ENCODE measurements around the gene NBEA.

NBEA gene

DNA sequence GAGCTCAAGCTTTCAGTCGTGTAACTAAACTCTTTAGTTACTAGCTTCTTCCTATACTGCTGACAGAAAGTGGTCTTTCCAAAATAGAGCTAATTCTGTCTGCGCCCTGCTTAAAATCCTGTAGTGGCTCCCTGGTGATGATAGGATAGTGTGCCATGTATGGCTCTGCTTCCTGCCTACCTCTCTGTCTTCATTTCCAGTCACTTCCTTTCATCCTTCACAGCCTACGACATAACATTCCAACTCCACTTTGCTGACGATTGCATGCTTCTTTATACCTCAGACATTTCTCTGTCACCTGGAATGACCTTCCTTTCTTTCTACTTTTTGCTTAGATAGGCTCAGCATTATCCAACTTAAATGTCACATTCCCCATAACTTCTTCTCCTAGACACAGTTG is 343.6 kb downstream of the NBEA start:
- no peak for DNase-seq (ENCODE audit: low read depth)

DNA sequence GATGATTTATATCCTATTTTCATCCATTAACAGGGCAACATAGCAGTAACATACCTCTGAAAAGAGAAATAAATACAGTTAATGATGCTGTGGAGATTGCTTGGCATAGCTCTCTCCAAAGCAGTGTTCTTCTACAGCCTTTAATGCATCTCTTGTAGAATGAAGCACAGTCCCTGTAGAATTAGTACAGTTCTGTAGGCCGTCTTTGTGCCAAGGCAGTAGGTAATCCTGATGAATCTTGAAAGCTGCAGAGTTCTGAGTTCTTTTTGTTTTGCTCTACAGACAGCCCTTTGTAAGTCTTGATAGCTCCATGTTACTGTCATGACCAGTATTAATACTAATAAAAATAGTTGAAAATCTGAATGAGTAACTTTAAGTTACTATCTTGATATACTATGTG is 350.3 kb downstream of the NBEA start:
- DNase-seq (ENCODE audit: low read depth): no peak

DNA sequence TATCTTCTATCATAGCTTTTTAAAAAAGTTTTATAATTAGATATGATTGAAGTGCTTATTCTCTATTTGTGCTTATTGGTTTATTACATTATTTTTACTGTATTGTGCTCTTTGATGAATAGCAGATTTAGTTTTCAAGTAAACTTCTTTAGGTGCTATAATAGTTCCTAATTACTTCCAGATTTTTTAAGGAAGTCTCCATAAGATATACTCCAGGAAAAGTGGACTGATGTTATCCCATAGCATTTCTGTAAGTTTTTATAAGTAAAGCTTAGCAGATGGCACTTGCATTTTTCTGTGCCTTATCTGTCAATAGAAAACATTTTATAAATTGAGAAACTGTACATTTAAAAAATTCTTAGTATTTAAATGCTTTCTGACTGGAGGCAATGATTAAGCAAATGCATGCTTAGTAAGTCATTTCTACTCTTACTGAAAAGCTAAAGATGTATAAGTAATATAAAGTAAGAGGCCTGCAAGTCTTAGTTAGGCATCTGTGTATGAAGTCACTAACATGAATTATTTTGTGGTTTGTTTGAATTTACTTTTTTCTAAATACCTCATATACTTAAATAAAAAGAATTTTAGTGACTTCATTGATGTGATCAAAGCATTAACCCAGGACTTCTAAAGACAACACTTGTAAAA is 351.6 kb downstream of the NBEA start:
- no peak for DNase-seq (ENCODE audit: low read depth)

DNA sequence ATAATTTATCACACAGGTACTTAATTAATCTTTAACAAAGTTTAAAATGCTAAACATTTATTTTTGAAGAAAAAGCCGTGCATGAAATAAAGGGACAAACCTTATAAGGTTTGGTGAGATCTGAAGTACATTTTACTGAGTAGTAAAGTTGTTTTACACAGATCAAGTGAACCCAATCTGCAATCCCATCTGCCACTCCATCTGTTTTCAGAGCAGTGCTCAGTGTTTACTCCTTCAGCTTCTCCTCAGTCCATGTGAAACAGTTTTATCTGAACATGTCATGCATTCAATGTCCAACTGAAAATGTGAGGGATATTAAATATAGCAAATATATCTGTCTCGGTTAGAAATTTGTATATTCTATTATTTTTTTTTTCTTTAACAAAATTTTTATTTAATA is 367.6 kb downstream of the NBEA start:
- no peak for DNase-seq (ENCODE audit: low read depth)

DNA sequence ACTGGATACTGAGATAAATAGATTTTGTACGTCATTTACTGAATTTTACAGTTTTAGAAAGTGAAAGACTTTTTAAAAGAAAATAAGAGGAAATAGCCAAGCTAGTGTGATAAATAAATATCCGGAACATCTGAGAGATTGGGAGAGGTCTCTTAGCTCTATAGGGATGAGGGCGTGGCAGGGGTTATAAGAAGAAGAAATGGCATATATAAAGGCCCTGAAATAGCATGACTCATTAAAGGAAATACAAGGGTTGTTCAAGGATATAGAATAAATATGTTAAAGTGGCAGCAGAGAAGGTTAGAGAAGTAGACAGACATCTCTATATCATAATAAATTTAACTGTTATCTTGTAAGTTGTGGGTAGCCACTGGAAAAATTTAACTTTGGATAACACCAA is 390.1 kb downstream of the NBEA start:
- no peak for DNase-seq (ENCODE audit: low read depth)

DNA sequence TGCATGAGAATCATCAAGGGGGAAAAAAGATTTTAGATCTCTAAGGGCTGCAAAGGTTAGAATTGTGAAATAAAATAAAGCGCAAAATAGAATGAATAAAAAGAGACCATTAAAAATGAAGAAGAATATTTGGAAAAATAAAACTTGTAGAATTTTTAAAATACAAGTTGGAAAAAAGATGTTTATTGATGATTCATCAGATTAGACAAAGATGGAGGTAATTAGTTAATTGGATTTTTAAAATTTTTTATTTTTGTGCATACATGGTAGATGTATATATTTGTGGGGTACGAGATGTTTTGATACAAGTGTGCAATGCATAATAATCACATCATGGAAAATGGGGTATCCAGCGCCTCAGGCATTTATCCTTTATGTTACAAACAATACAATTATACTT is 391.1 kb downstream of the NBEA start:
- no peak for DNase-seq (ENCODE audit: low read depth)

DNA sequence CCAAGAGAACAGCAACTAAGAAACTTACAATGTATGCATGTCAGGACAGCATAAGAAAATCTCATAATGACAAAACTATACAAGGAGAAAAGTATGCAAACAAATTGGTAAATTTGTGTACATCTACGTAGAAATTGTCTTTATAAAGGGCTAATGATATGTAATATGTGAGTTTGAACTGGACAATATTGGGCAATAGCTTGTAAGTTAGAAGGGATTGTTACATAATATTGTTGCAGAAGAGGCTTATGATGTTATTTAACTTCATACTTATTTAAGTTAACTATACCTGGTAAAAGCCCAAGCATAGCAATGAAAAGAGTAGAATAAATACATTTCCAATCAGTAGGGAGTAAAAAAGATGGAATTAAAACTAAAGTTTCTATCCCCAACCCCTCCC is 400.4 kb downstream of the NBEA start:
- DNase-seq (ENCODE audit: low read depth): no peak

DNA sequence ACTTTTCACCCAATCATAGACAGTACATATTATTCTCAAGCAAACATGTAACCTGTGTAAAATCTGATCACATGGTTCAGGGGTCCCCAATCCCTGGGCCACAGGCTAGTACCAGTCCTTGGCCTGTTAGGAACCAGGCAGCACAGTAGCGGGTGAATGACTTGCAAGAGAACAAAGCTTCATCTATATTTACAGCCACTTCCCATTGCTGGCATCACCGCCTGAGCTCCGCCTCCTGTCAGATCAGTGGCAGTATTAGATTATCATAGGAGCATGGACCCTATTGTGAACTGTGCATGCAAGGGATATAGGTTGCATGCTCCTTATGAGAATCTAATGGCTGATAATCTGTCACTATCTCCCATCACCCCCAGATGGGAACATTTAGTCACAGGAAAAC is 401.3 kb downstream of the NBEA start:
- no peak for DNase-seq (ENCODE audit: low read depth)

DNA sequence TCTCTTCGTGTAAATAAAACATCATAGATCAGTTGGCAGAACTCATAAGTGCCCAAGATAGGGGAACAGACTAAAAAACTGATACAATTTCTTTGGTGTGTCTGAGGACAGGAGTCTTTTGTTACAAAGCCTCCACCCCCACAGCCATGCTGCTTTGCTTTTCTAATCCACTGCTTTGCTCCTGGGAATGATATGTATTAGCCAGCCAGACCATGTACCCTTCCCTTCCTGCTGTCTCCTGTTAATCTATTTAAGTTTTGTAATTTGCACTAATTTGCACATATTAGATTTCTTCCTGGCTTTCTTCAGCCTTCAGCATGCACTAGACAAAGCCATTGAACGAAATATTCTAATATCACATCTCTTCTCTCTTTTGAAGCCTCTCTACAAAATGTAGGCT is 403.9 kb downstream of the NBEA start:
- DNase-seq (ENCODE audit: low read depth): no peak

DNA sequence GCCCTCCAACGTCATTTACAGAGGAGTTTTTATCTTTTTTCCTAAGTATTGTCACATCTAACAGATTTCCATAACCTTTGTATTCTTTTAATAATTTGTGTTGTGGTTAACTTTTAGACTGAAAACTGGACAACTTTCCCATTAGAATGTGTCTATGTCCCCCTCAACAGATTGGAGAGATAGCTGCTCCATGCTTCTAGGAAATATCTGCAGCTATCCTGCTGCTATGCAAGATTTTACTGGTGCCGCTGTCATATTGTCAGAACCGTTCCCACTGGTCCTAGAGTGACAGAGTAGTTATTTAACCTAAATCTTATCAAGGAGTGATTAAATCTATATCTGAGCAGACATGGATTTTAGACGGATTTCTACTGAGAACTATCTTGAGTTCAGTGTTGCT is 404.4 kb downstream of the NBEA start:
- no peak for DNase-seq (ENCODE audit: low read depth)

DNA sequence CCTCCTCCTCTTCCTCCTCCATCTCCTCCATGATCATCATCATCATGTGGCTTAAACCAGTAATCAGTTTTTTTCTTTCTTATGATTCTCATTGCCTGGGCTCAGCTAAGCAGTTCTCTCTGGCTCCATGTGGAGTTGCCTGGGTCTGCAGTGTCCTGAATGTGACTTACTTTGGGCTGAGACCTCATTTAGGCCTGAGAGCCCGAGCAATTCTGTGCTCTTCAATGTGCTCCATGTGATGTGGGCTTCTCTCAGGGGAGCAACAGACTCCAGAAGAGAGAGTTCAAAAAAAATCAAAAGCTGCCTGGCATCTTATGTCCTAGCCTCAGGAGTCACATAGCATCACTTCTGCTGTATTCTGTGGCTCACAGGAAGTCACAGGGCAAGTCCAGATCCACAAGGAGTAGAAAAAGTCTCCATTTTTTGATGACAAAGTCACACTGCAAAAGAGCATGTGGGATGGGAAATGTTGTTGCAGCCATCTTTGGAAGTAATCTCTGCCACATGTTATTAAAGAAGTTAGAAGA is 405.7 kb downstream of the NBEA start:
- DNase-seq (ENCODE audit: low read depth): no peak

DNA sequence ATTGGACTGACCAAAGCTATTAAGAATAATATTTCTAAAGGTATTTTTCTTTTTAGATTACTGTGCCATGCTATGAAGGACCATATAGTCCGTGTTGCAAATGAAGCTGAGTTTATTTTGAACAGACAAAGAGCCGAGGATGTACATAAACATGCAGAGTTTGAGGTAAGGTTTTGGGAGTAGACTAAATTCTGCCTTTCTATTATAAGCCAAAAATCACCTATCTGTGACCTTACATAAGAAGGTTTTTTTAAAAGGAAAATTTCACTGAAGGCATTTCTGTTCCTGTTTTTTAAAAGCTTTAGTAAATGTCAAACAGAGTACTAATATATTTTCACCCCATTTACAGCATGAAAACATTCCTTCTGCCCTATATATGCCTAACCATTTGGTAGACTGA is 407.0 kb downstream of the NBEA start:
- DNase-seq (ENCODE audit: low read depth): no peak

DNA sequence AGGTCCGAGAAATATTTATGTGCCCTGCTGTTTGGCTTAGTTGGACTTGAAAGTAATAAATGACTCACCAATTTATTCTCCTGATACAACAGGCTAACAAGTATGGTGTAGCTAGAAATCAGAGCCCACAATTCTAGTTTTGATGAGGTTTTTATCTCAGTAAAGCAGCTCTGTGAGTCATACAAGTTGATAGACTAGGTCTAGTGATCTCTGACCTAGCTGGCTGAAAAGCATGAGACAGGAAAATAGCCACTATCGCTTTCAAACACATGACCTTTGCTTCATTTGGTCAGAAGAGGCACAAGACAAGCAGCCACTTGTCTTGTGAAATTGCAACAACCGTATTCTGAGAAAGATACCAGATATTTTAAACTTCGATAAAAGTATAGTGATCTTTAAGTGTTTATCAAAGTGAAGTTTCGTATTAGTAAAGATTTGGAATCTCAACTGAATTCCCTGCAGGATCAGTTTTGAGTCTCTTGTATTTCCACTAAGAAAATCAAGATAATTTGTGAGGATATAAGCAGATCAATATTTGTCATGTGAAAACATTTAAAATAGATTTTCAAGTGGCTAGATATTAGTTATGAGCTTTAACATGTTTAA is 407.7 kb downstream of the NBEA start:
- no peak for DNase-seq (ENCODE audit: low read depth)

DNA sequence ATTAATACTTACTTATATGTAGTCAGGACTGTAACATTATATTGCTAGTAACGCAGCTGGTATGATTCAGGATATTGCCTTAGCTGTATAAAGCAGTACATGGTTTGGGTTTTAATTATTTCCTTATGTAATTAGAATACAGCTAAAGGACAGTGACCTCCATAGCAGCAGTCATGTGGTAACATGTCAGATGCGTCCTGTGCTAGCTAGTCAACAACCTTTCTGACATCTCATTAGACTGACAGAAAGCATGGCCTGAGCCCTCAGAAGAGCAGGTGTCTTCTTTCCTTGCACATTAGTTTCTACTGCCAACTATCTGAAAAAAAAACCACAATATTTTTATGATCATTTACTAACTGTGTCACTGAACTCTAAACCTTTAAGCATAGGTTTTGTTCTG is 412.2 kb downstream of the NBEA start:
- DNase-seq (ENCODE audit: low read depth): no peak

DNA sequence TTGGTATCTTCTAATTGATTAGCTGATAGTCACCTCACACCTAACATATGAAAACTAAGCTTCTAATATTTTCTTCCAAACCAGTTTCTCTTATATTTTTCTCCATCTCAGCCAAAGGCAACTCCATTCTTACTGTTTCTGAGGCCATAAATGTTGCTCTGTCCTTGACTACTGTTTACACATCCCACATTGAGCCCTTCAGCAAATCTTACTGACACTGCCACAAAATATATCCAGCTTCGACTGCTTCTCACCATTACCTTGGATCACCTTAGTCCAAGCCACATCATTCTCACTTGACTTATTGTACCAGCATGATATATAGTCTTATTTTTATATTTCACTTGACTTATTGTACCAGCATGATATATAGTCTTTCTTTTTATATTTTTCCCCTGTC is 412.8 kb downstream of the NBEA start:
- DNase-seq (ENCODE audit: low read depth): no peak

DNA sequence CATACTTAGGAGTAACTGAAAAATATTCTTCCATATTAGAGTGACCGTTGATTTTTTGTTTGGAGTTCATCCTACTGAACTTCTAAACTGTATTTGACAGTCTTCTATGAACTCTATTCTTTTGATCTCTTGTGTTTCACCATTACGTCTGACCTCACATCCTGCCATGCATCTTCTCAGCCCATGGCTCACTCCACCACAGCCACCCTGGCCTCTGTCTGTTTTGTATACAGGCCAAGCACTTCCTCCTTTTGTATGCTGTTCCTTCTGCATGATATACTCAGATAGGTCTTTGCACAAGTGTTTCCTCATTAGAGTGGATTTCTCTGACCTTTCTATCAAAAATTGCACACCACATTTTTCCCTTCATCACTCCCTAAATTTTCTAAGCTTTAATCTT is 414.5 kb downstream of the NBEA start:
- no peak for DNase-seq (ENCODE audit: low read depth)

DNA sequence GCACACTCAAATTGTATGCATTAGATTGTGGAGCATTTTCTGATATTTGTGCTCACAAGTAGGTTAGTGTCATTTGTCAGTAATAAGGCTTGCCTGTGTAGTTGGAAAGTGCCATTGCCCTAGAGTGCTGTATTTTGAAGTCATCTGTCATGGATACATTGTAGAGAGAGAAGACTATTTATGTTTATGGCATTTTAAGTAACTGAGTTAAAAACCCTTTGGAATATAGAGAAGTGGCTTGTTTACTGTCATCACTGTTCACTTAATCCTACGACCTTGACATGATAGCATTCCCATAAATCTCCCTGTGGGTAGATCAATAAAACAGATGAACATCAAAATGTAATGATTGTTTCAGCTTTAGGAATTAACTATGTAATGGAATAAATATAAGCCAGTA is 423.8 kb downstream of the NBEA start:
- DNase-seq (ENCODE audit: low read depth): no peak

DNA sequence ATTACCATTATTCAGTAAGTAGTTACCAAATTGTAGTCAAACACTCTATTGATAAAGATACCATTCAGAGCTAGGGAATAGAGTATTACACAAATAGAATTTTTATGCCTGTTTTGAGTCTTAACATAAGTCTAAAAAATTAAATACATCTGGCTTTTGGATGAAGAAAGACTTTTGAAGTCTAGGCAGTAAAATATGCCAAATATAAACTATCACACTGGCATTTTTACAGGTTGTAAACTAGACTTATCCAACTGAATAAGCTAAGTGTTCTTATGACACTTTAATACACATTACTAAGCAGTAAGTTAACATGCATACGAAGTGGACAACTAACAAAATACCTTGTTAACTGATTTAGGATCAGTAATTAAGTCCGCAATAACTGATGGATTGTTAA is 425.5 kb downstream of the NBEA start:
- DNase-seq (ENCODE audit: low read depth): no peak

DNA sequence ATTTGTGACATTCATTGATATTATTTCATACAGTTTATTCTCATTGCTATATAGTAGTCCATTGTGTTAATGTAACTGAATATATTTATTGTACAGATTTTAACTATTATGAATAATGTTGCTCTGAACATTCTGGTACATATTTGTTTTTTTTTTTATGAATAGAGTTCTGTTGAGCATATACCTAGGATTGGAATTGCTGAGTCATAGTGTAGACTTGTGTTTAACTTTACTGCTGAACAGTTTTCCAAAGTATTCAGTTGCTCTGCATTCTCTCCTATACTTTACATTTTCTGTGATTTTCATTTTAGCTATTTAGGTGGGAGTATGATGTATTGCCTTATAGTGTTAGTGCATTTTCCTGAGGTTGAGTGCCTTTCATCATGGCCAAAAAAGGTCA is 436.9 kb downstream of the NBEA start:
- no peak for DNase-seq (ENCODE audit: low read depth)

DNA sequence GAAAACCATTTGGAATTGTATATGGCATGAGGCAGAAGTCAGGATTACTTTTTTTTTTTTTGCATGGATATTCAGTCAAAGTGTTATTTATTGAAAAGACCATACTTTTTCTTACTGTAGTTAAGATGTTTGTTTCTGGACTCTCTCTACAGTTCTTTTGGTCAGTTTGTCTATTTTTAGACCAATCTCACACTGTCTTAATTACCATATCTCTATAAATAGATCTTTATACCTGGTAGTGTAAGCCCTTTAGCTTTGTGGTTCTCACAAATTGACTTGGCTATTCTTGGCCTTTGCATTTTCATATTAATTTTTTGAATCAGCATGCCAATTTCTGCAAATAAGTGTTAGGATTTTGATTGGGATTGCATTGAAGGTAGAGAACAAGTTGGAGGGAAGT is 437.6 kb downstream of the NBEA start:
- DNase-seq (ENCODE audit: low read depth): no peak

DNA sequence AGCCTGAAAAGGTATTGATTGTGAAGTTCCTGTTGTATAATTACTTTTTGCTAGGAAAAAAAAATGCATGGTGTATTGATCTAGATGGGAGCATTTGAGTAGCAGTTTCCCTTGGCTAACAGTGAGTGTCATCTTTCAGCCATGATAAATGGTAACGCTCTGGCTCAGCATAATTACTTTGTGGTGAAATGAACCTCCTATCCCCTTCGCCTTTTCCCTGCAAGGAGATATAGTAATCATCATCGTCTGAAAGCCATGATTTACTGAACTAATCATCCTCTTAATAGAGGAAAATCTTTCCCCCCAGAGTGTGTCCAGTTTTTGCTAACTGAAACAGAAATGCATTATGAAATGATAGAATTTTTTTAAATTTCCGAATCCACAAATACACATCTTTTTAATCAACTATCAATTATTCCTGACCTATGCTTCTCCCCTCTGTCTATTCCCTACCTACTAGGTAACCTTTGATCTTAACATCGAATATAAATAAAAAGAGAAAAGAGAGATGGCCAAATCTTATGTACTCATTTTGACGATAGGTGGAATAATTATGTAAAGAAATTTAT is 445.7 kb downstream of the NBEA start:
- no peak for DNase-seq (ENCODE audit: low read depth)

DNA sequence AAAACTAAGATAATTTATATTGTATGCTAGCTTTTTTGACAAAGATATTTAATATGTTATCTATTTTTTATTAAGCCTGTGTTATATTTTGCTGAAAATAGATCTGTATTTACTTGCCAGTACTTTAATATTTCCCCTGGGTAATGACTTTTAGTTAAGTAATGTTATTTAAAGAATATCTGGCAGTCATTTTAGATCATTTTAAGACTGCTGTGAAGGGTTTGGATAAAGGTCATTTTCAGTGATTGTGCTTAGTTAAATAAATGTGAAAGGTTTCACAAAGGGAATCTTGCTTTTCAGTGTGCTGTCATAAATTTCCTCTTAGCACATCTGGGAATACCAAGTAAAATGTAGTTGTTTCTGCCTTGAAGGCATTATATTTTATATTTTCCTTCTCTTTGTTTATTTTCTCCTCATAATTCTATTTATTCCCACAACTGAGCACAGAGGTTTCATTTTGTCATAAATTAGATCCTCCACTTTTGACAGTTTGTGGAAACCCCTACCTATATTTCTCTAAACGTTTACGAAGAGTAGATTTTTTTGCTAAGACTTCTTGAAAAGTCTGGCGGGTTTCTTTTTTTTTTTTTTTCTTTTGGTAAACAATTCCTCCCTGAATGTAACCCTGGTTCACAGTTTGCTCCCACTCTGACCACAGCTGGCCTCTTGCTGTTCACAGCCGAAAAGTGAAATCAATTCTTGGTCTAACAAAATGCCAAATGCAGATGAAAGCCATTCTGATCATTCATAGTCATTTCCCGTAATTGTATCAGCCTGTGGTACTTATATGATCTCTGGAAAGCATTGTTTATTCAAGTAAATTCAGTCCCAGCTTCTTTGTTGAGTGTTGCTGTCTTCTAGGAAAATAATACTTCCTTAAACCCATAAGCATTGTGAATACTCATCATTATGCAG is 446.6 kb downstream of the NBEA start:
- DNase-seq (ENCODE audit: low read depth): no peak

DNA sequence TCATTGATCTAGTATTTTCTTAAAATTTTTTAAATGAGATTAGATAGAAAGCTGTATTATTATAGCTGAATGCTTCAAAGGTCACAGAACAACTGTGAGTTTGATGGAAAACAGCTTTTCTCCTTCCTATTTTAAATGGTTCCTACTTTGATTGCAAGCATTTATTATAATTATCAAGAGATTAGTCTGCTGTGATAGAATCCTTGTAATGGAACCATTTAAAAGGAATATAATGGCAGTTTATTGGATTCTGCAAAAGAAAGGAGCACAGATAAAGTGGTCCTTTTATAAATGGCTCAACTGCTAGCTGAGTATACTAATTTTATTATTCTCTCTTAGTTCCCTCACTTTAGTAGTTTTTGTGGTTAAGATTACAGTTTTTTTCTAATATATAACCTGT is 447.5 kb downstream of the NBEA start:
- no peak for DNase-seq (ENCODE audit: low read depth)

Data from activated T-helper 1 cell treated with Interleukin-2 at 50 U/mL for 16 hours (primary cell).